AG04449 (cell line): Measurements from ENCODE around the gene KCNH6.

ENCODE experiments used
- CTCF ChIA-PET: fragments of 350-600 bp; formaldehyde crosslinking; extraction: SDS; loops from one replicate; lab custom pipeline; 2021; ENCODE audit warnings: antibody characterized with exemption; lab: Yijun Ruan, JAX
- POLR2A ChIA-PET: fragments of 400-600, 350-600 bp; formaldehyde crosslinking; extraction: SDS; loops from one replicate; lab custom pipeline; 2020; ENCODE audit warnings: antibody characterized with exemption, inconsistent platforms; lab: Yijun Ruan, JAX
- DNase-seq: peaks from one replicate; pipeline ENCODE4 v3.0.0-alpha.2; 2010; ENCODE audit warnings: low read depth, low spot score
- H3K4me3 ChIP-seq: 2 replicates; pipeline ENCODE4 v1.5.1; 2011; ENCODE audit warnings: low read depth, mild to moderate bottlenecking, control low read depth, low read length
- TF ChIP-seq, protein P1 (sequence below): IDR thresholded peaks from one replicate; pipeline ENCODE4 v1.5.1; 2011; ENCODE audit warnings: mild to moderate bottlenecking, moderate library complexity, low read length, control low read depth, inconsistent platforms; ENCODE audit not compliant: insufficient read depth; ENCODE audit errors: missing control alignments

Gene KCNH6

GRCh38 chr17:63496177-63496576 lies 27.0 kb upstream of the KCNH6 start:
- CTCF ChIA-PET: interaction anchor here (3.4 kb wide), 1 partner anchor 17 kb away, joined by 21 read pairs; no protein-coding TSS in a partner anchor
- TF ChIP-seq, protein P1, sequence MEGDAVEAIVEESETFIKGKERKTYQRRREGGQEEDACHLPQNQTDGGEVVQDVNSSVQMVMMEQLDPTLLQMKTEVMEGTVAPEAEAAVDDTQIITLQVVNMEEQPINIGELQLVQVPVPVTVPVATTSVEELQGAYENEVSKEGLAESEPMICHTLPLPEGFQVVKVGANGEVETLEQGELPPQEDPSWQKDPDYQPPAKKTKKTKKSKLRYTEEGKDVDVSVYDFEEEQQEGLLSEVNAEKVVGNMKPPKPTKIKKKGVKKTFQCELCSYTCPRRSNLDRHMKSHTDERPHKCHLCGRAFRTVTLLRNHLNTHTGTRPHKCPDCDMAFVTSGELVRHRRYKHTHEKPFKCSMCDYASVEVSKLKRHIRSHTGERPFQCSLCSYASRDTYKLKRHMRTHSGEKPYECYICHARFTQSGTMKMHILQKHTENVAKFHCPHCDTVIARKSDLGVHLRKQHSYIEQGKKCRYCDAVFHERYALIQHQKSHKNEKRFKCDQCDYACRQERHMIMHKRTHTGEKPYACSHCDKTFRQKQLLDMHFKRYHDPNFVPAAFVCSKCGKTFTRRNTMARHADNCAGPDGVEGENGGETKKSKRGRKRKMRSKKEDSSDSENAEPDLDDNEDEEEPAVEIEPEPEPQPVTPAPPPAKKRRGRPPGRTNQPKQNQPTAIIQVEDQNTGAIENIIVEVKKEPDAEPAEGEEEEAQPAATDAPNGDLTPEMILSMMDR: no peak
- H3K4me3 ChIP-seq: no peak overlapping the region
- DNase-seq: no peak
- POLR2A ChIA-PET: no interaction called here

- DNase-seq: no peak
- no peak overlapping the region for H3K4me3 ChIP-seq
- POLR2A ChIA-PET: no interaction called here
- TF ChIP-seq, protein P1: no peak
- CTCF ChIA-PET: interaction anchor here (1.5 to 3.4 kb wide), 3 partner anchors 17 to 116 kb away, joined by 3 to 21 read pairs (median 19); no protein-coding TSS in a partner anchor
These were observed 26.3 kb upstream of the KCNH6 start for GRCh38 chr17:63496663-63497400.

DNA sequence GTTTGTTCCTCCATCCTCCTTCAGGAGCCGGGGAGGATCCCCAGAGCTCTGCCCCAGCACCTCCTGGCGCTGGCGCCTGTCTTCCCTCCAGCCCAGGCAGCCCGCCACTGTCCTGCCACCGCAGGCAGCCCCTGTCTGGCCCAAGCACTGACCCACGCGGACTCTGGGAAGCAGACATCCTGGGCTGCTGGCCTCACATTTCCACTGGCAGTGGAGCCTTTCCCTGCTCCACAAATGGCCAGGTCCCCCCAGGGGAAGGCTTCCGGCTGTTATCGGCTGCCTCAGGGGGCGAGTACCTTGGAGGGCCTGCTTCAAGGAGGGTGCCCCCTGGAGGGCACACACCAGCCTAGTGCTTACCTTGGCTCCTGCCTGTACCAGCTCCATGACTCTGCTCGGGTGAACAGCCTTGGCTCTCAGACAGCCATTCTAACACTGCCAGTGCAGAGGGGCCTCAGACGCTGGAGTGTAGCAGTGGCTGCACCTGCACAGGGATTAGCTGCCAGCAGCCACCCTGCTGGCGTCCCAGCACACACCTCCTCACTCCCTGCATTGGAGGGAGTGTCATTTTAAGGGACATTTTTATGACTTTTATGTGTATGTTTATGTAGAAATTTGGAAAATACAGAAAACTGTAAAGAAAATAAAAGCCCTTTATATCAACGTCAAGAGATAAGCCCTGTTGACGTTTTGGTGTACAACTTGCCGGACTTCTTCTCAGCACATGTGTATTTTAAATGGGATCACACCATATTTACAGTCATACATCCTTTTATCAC lies 25.3 kb upstream of the KCNH6 start:
- no peak for DNase-seq
- H3K4me3 ChIP-seq: no peak overlapping the region
- TF ChIP-seq, protein P1: peak; percentile 24
- CTCF ChIA-PET: interaction anchor here (0.6 to 3.0 kb wide), 4 partner anchors 19 to 115 kb away, joined by 3 to 19 read pairs (median 7); no protein-coding TSS in a partner anchor
- POLR2A ChIA-PET: no interaction called here

- CTCF ChIA-PET: interaction anchor here (0.6 to 3.0 kb wide), 5 partner anchors 19 to 206 kb away, joined by 3 to 19 read pairs (median 3); partner anchors contain the start of gene KCNH6
- H3K4me3 ChIP-seq: no peak overlapping the region
- TF ChIP-seq, protein P1: no peak
- POLR2A ChIA-PET: interaction anchor here (0.9 kb wide), 1 partner anchor 38 kb away, joined by 3 read pairs; no protein-coding TSS in a partner anchor
- DNase-seq: peak; percentile 47
These were observed 24.4 kb upstream of the KCNH6 start for GRCh38 chr17:63498626-63499195.

GRCh38 chr17:63500543-63501390 lies 22.4 kb upstream of the KCNH6 start:
- ChIA-PET CTCF (no interaction called here), POLR2A (no interaction called here)
- DNase-seq: no peak
- H3K4me3 ChIP-seq: no peak overlapping the region
- TF ChIP-seq, protein P1: no peak
